Loucy (cell line): ENCODE measurements around the gene TMEM82.

Source experiments
- EZH2phosphoT487 ChIP-seq: fragments of 200-600 bp; IDR thresholded peaks from 2 replicates; pipeline ENCODE4 v1.6.1; 2018; ENCODE audit warnings: antibody characterized with exemption, mild to moderate bottlenecking, moderate library complexity, borderline replicate concordance
- TF ChIP-seq, protein P1 (sequence below): fragments of 200-600 bp; sonication (generic); conservative IDR thresholded peaks from 2 replicates; pipeline ENCODE4 v1.5.1; 2014; ENCODE audit warnings: mild to moderate bottlenecking, antibody characterized with exemption, low read length

DNA sequence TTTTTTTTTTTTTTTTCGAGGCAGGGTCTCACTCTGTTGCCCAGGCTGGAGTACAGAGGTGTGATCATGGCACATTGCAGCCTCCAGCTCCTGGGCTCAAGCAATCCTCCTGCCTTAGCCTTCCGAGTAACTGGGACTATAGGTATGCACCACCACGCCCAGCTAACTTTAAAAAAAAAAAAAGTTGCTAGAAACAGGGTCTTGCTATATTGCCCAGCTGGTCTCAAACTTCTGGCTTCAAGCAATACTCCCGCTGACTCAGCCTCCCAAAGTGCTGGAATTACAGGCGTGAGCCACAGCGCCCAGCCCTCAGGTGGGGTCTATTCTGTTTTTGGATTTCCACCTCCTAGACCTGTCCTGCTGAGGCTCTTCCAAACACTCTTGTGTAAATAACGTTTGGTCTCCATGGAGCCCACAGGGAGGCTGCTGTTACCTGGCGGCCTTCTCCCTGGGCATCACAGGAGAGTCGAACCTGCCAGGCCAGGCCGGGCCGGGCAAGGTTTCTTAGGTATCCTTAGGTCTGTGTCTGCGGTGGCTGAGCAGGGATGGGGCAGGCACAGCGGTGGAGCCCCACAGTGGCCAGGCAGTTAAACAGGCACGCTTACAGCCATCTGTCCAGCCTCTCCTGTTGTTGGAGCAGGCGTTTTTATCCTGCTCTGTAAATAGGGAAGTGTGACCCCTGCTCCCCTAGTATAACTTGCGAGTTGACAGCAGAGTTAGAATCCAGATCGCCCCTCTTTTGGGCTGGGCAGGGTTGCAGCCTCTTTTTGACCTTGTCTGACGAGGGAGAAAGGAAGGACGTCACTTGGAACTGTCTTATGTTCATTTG, 39.4 kb upstream of the TMEM82 start:
- TF ChIP-seq, protein P1, sequence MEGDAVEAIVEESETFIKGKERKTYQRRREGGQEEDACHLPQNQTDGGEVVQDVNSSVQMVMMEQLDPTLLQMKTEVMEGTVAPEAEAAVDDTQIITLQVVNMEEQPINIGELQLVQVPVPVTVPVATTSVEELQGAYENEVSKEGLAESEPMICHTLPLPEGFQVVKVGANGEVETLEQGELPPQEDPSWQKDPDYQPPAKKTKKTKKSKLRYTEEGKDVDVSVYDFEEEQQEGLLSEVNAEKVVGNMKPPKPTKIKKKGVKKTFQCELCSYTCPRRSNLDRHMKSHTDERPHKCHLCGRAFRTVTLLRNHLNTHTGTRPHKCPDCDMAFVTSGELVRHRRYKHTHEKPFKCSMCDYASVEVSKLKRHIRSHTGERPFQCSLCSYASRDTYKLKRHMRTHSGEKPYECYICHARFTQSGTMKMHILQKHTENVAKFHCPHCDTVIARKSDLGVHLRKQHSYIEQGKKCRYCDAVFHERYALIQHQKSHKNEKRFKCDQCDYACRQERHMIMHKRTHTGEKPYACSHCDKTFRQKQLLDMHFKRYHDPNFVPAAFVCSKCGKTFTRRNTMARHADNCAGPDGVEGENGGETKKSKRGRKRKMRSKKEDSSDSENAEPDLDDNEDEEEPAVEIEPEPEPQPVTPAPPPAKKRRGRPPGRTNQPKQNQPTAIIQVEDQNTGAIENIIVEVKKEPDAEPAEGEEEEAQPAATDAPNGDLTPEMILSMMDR, result peak; percentile 18; the same call in 1 of the 2 replicates
- no peak for TF ChIP-seq EZH2phosphoT487
